GM12878 (cell line): ENCODE results near the gene PEX11A. TPM values are rescaled to one million over a fixed set of nuclear protein-coding genes. Genes with fewer than 3 reads are reported as not detected.

ENCODE experiments used
- ATAC-seq: fragments of 200-7000 bp; cut with Tn5 transposase; 3 replicates; pipeline ENCODE4 v1.9.1; 2020; ENCODE audit warnings: mild to moderate bottlenecking, moderate library complexity
- BruUV-seq: library from RNA; stranded (reverse); fragments of 400-500 nt; replicated peaks from 2 replicates; lab custom pipeline; 2021; lab: Mats Ljungman, UMichigan
- CTCF ChIA-PET: fragments of 300-600 bp; sonication (Branson Sonifier 250); formaldehyde crosslinking; extraction: SDS; loops from one replicate; lab custom pipeline; 2021; ENCODE audit warnings: inconsistent platforms; lab: Yijun Ruan, JAX
- POLR2A ChIA-PET: fragments of 350-600 bp; formaldehyde crosslinking; extraction: SDS; loops from one replicate; lab custom pipeline; 2021; ENCODE audit warnings: inconsistent platforms; lab: Charles Lee
- RAD21 ChIA-PET: fragments of 300-600 bp; sonication (Branson Sonifier 250); formaldehyde crosslinking; loops from one replicate; lab custom pipeline; 2023; ENCODE audit warnings: antibody characterized with exemption; ENCODE audit not compliant: unreplicated experiment; lab: Charles Lee
- SMC1A ChIA-PET: fragments of 300-600 bp; sonication (Branson Sonifier 250); formaldehyde crosslinking; loops from one replicate; lab custom pipeline; 2023; ENCODE audit not compliant: unreplicated experiment, uncharacterized antibody; lab: Charles Lee
- DNase-seq: peaks from one replicate; pipeline ENCODE4 v3.0.0-alpha.2; 2011; ENCODE audit warnings: low read depth, low spot score
- FAIRE-seq: peaks from 3 replicates; lab custom pipeline; 2011; peaks lifted over from hg19 to GRCh38; lab: Jason Lieb, UNC
- H2AFZ ChIP-seq: 2 replicates; pipeline ENCODE4 v1.6.0; 2011; ENCODE audit warnings: low read depth, low read length, control low read depth; ENCODE audit not compliant: control insufficient read depth
- H3K27ac ChIP-seq: 2 replicates; pipeline ENCODE4 v1.5.1; 2011; ENCODE audit warnings: control low read depth; ENCODE audit not compliant: control insufficient read depth, insufficient read depth
- H3K27me3 ChIP-seq, 2 experiments: replicated peaks in 1 of 2; 2 replicates each; pipeline versions ENCODE4 v1.6.0 to v1.6.1; 2011; ENCODE audit warnings: low read length in 1 of 2; ENCODE audit not compliant: control insufficient read depth in 2 of 2, insufficient read depth in 2 of 2
- H3K36me3 ChIP-seq, 2 experiments: 2 replicates each; pipeline ENCODE4 v1.5.1; 2011; ENCODE audit warnings: low read length in 1 of 2; ENCODE audit not compliant: control insufficient read depth in 2 of 2, insufficient read depth in 2 of 2
- H3K4me1 ChIP-seq: 2 replicates; pipeline ENCODE4 v1.6.1; 2011; ENCODE audit warnings: mild to moderate bottlenecking, low read length, moderate library complexity, mixed read lengths; ENCODE audit not compliant: control insufficient read depth, insufficient read depth
- H3K4me2 ChIP-seq: 2 replicates; pipeline ENCODE4 v1.6.0; 2011; ENCODE audit warnings: control low read depth; ENCODE audit not compliant: control insufficient read depth, insufficient read depth
- H3K4me3 ChIP-seq: fragments of 200-600 bp; sonication (generic); 2 replicates; pipeline ENCODE4 v1.5.1; 2016
- H3K79me2 ChIP-seq: 2 replicates; pipeline ENCODE4 v1.6.0; 2011; ENCODE audit warnings: low read length; ENCODE audit not compliant: control insufficient read depth, insufficient read depth
- H3K9ac ChIP-seq: 2 replicates; pipeline ENCODE4 v1.8.0; 2011; ENCODE audit warnings: low read length, control low read depth, mixed read lengths; ENCODE audit not compliant: control insufficient read depth, insufficient read depth
- H3K9me3 ChIP-seq: replicated peaks from 3 replicates; pipeline ENCODE4 v1.5.1; 2011; ENCODE audit warnings: mild to moderate bottlenecking, low read length; ENCODE audit not compliant: control insufficient read depth, insufficient read depth
- H4K20me1 ChIP-seq: 2 replicates; pipeline ENCODE4 v1.6.0; 2011; ENCODE audit not compliant: control insufficient read depth, insufficient read depth
- CUX1 ChIP-seq: IDR thresholded peaks from 2 replicates; pipeline ENCODE4 v1.6.1; 2012; ENCODE audit warnings: improper control_type of control experiment, low read depth, low read length; ENCODE audit not compliant: insufficient replicate concordance
- DPF2 ChIP-seq: fragments of 450-650 bp; IDR thresholded peaks from 2 replicates; pipeline ENCODE4 v1.6.1; 2017; ENCODE audit warnings: mild to moderate bottlenecking
- WGBS: methylation state at CpG from one replicate; pipeline ENCODE4 v1.1.6; 2016; ENCODE audit warnings: low lambda C conversion rate; ENCODE audit not compliant: insufficient replicate concordance, insufficient coverage; ENCODE audit errors: missing lambda C conversion rate; 5-methylcytosine and 5-hydroxymethylcytosine counted together
- in situ Hi-C: fragments of 300-500 bp; cut with MboI; formaldehyde crosslinking; loops from 9 replicates; pipeline ENCODE4 v1.14.3; 2018; ENCODE audit warnings: mixed read lengths
- intact Hi-C: fragments of 100-400 bp; cut with micrococcal nuclease; formaldehyde crosslinking; loops from one replicate; pipeline ENCODE4 v1.14.2; 2022; ENCODE audit not compliant: unreplicated experiment
- polyA plus RNA-seq, 11 experiments: library from polyadenylated mRNA; depleted of rRNA in 4 of 11; unstranded in 6 of 11; stranded (reverse) in 5 of 11; fragments of >200 nt; fragmentation: Nextera tagmentation in 4 of 11; fragmentation: Illumina TruSeq in 1 of 11; extraction: Ambion mirVana in 4 of 11; extraction: Trizol in 1 of 11; gene quantifications; 1 replicate in 1 of 11; 2 replicates in 10 of 11; pipeline versions ENCODE4 v1.2.1 to v1.2.3, GENCODE V29; 2011 to 2016; ENCODE audit warnings: inconsistent platforms in 2 of 11, missing spikeins in 2 of 11, low read depth in 1 of 11
- total RNA-seq, 4 experiments: library from RNA; depleted of rRNA in 3 of 4; stranded (reverse); fragments of >200 nt in 3 of 4; fragmentation: Illumina TruSeq in 1 of 4; extraction: Trizol in 1 of 4; gene quantifications; 2 replicates each; pipeline versions ENCODE4 v1.2.1 to v1.2.3, GENCODE V29; 2013 to 2021

Gene PEX11A
- total and polyA plus RNA-seq, 10 of the 15 experiments (the other 5 are each of a cell fraction or from before 2014, with no cell fraction given): 1.4 to 2.8 (median 2.0) TPM

DNA sequence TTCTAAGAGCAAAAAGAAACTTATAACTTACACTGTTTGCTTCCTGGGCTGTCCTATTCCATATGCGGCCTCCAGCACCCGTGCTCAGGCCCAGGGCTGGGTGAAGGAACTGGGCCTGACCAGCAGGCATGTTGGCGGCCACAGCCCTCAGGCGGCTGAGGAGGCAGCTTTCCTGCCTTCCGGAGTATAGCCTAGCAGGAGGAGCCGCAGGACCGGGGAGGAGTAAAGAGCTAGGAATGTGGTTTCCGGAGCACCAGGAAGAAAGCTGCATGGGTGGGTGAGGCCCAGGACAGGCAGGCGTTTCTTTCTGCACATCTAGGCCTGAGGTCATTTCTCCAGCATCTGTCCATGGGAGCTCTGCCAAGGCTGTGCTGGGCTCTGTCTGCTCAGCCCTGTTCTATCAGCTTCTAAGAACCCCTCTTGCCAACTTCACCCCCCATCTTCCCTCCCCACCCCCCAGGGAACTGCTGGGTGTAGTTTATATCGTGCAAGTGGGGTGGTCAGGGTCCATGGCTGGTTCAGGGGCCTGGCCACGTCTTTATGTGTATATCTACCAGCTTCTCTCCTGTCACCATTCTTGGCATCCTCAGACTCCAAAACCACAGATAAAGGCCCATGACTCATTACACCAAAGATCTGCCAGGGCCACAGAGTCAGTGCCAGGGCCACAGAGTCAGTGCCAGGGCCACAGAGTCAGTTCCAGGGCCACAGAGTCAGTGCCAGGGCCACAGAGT, 27.5 kb downstream of the PEX11A start:
- DNase-seq: no peak
- peaks cover 0 to 2% of the 10 kb centered on the region in 2 experiments; a peak in 1 of 4 replicates for H3K27me3 ChIP-seq
- no peaks in the 10 kb centered on the region for H3K79me2 ChIP-seq
- H3K36me3 ChIP-seq: no peaks in the 10 kb centered on the region
- no peak overlapping the region for H3K27ac ChIP-seq
- no peak overlapping the region for H3K4me2 ChIP-seq
- RAD21 ChIA-PET: no interaction called here
- POLR2A ChIA-PET: no interaction called here
- no peaks in the 10 kb centered on the region for H4K20me1 ChIP-seq
- CTCF ChIA-PET: interaction anchor here (0.7 to 1.2 kb wide), 3 partner anchors 10 to 304 kb away, joined by 3 to 4 read pairs (median 3); no protein-coding TSS in a partner anchor
- no peak for ATAC-seq
- no peak overlapping the region for H3K9ac ChIP-seq
- intact Hi-C loops: no loop called here
- 39% methylated on average over 11 of the region's 11 CpGs for whole genome bisulfite sequencing
- no peak for FAIRE-seq
- H3K4me1 ChIP-seq: no peaks in the 10 kb centered on the region
- no TSS peak for BruUV-seq
- in situ Hi-C loops: no loop called here
- H2AFZ ChIP-seq: no peak overlapping the region
- TF ChIP-seq DPF2: no peak
- TF ChIP-seq CUX1: no peak
- H3K4me3 ChIP-seq: no peak overlapping the region
- SMC1A ChIA-PET: interaction anchor here (0.6 kb wide), 1 partner anchor 19 kb away, joined by 3 read pairs; no protein-coding TSS in a partner anchor
- no peaks in the 10 kb centered on the region for H3K9me3 ChIP-seq
